Stimulated activated CD4-positive, alpha-beta T cell treated with anti-CD3 and anti-CD28 coated beads, Interleukin-1b, Interleukin-23, amount 100 ng/mL, for 4 hours (primary cell): ENCODE measurements around the gene PTPRG.

Experiments
- DNase-seq, 2 donors: peaks; one replicate each; pipeline ENCODE4 v3.0.0-alpha.2; 2020; ENCODE audit warnings: low read depth in 2 of 2

Gene PTPRG

GRCh38 chr3:61960976-61961375 lies 399.6 kb downstream of the PTPRG start:
- DNase-seq: no peak

GRCh38 chr3:61961900-61962299 lies 400.5 kb downstream of the PTPRG start:
- DNase-seq: no peak

GRCh38 chr3:61964566-61964965 lies 403.2 kb downstream of the PTPRG start:
- DNase-seq: no peak

GRCh38 chr3:61965770-61966131 lies 404.4 kb downstream of the PTPRG start:
- DNase-seq: no peak

- DNase-seq: no peak
Observed at GRCh38 chr3:61966200-61966599, 404.8 kb downstream of the PTPRG start.

GRCh38 chr3:61967019-61967418 lies 405.6 kb downstream of the PTPRG start:
- no peak for DNase-seq

GRCh38 chr3:61967937-61968336 lies 406.6 kb downstream of the PTPRG start:
- no peak for DNase-seq

GRCh38 chr3:61974662-61975061 lies 413.3 kb downstream of the PTPRG start:
- no peak for DNase-seq

- no peak for DNase-seq
Observed at GRCh38 chr3:61975199-61975598, 413.8 kb downstream of the PTPRG start.

- DNase-seq: no peak
Observed at GRCh38 chr3:61975936-61976335, 414.6 kb downstream of the PTPRG start.

- DNase-seq: no peak
Observed at GRCh38 chr3:61978460-61979419, 417.4 kb downstream of the PTPRG start.

GRCh38 chr3:61979638-61980037 lies 418.3 kb downstream of the PTPRG start:
- DNase-seq: no peak

GRCh38 chr3:61980041-61980440 lies 418.7 kb downstream of the PTPRG start:
- DNase-seq: no peak

GRCh38 chr3:61981060-61981459 lies 419.7 kb downstream of the PTPRG start:
- DNase-seq: no peak

GRCh38 chr3:61983479-61983878 lies 422.1 kb downstream of the PTPRG start:
- DNase-seq: no peak

GRCh38 chr3:61985020-61985419 lies 423.6 kb downstream of the PTPRG start:
- DNase-seq: no peak

- no peak for DNase-seq
Observed at GRCh38 chr3:61986473-61986872, 425.1 kb downstream of the PTPRG start.

- DNase-seq: no peak
Observed at GRCh38 chr3:61989681-61990080, 428.3 kb downstream of the PTPRG start.

GRCh38 chr3:61990327-61991027 lies 429.1 kb downstream of the PTPRG start:
- DNase-seq: no peak

- no peak for DNase-seq
Observed at GRCh38 chr3:61991706-61992105, 430.3 kb downstream of the PTPRG start.

GRCh38 chr3:61996366-61996765 lies 435.0 kb downstream of the PTPRG start:
- no peak for DNase-seq

- DNase-seq: no peak
Observed at GRCh38 chr3:61997101-61997500, 435.7 kb downstream of the PTPRG start.

GRCh38 chr3:62003835-62004234 lies 442.5 kb downstream of the PTPRG start:
- DNase-seq: no peak
